H1 (cell line): Measurements from ENCODE around the gene RTP2. TPM values are rescaled to one million over a fixed set of nuclear protein-coding genes. Genes with fewer than 3 reads are reported as not detected.

Experiments
- CTCF ChIA-PET: fragments of 300-600 bp; sonication (Branson Sonifier 250); formaldehyde crosslinking; loops from one replicate; lab custom pipeline; 2021; ENCODE audit not compliant: partially characterized antibody; lab: Charles Lee
- POLR2A ChIA-PET: fragments of 300-600 bp; sonication (Branson Sonifier 250); formaldehyde crosslinking; loops from one replicate; lab custom pipeline; 2021; ENCODE audit warnings: inconsistent platforms; ENCODE audit not compliant: partially characterized antibody; lab: Charles Lee
- DNase-seq, 2 experiments: peaks; one replicate each; pipeline versions ENCODE4 v3.0.0 to v3.0.0-alpha.2; 2010 to 2022; ENCODE audit warnings: low spot score in 2 of 2, low read depth in 1 of 2, mixed read lengths in 1 of 2
- FAIRE-seq: peaks from 2 replicates; lab custom pipeline; 2011; peaks lifted over from hg19 to GRCh38; lab: Jason Lieb, UNC
- H2AFZ ChIP-seq: 2 replicates; pipeline ENCODE4 v1.8.1; 2012; ENCODE audit warnings: low read length, inconsistent platforms
- H2AK5ac ChIP-seq: 2 replicates; pipeline ENCODE4 v1.6.1; 2013; ENCODE audit warnings: low read depth, low read length
- H2BK120ac ChIP-seq: replicated peaks from 2 replicates; pipeline ENCODE3; 2013; ENCODE audit warnings: low read depth, low read length, inconsistent platforms
- H2BK12ac ChIP-seq: 2 replicates; pipeline ENCODE4 v1.6.1; 2013; ENCODE audit warnings: low read depth, low read length
- H2BK15ac ChIP-seq: 2 replicates; pipeline ENCODE4 v1.6.1; 2013; ENCODE audit warnings: low read length
- H2BK20ac ChIP-seq: 2 replicates; pipeline ENCODE4 v1.6.1; 2013; ENCODE audit warnings: low read length
- H2BK5ac ChIP-seq: 2 replicates; pipeline ENCODE4 v1.6.1; 2013; ENCODE audit warnings: low read depth, low read length
- H3K14ac ChIP-seq: 2 replicates; pipeline ENCODE4 v1.6.1; 2013; ENCODE audit warnings: inconsistent platforms; ENCODE audit not compliant: insufficient read length
- H3K18ac ChIP-seq: 2 replicates; pipeline ENCODE4 v1.6.1; 2013; ENCODE audit warnings: low read length; ENCODE audit errors: extremely low read depth
- H3K23ac ChIP-seq: 2 replicates; pipeline ENCODE4 v1.6.1; 2013; ENCODE audit warnings: inconsistent platforms; ENCODE audit not compliant: insufficient read length
- H3K23me2 ChIP-seq: 2 replicates; pipeline ENCODE4 v1.6.1; 2013; ENCODE audit warnings: low read depth, low read length
- H3K27ac ChIP-seq: 2 replicates; pipeline ENCODE4 v1.6.1; 2011; ENCODE audit warnings: low read depth, low read length, inconsistent platforms
- H3K27me3 ChIP-seq, 4 experiments: replicated peaks in 1 of 4; 1 replicate in 1 of 4; 2 replicates in 3 of 4; pipeline versions ENCODE4 v1.6.1 to v1.8.1; 2011 to 2013; ENCODE audit warnings: low read length in 3 of 4, mild to moderate bottlenecking in 3 of 4, inconsistent platforms in 2 of 4, mixed read lengths in 2 of 4, moderate library complexity in 1 of 4; ENCODE audit not compliant: control insufficient read depth in 3 of 4, insufficient read depth in 3 of 4; ENCODE audit errors: extremely low read depth in 1 of 4
- H3K36me3 ChIP-seq, 4 experiments: 2 replicates each; pipeline versions ENCODE4 v1.6.1 to v1.8.1; 2011 to 2013; ENCODE audit warnings: mild to moderate bottlenecking in 4 of 4, low read length in 3 of 4, moderate library complexity in 2 of 4, control low read depth in 1 of 4, inconsistent platforms in 1 of 4; ENCODE audit not compliant: insufficient read depth in 4 of 4, control insufficient read depth in 2 of 4
- H3K4ac ChIP-seq: replicated peaks from 2 replicates; pipeline ENCODE3; 2013; ENCODE audit warnings: low read length, low read depth, mixed read lengths, inconsistent platforms; ENCODE audit not compliant: insufficient read length
- H3K4me1 ChIP-seq, 4 experiments: replicated peaks in 1 of 4; 1 replicate in 1 of 4; 2 replicates in 3 of 4; pipeline versions ENCODE4 v1.6.1 to v1.8.1; 2011 to 2013; ENCODE audit warnings: low read length in 3 of 4, inconsistent platforms in 2 of 4, mixed read lengths in 1 of 4; ENCODE audit not compliant: insufficient read depth in 4 of 4, control insufficient read depth in 3 of 4
- H3K4me2 ChIP-seq, 2 experiments: 2 replicates each; pipeline versions ENCODE4 v1.6.1 to v1.8.1; 2011 to 2013; ENCODE audit warnings: low read depth in 2 of 2, low read length in 2 of 2, control low read depth in 1 of 2, inconsistent platforms in 1 of 2, mild to moderate bottlenecking in 1 of 2; ENCODE audit not compliant: insufficient read depth in 1 of 2
- H3K4me3 ChIP-seq, 4 experiments: fragments of 200-600, 300-600 bp in 1 of 4; sonication (generic), shearing (Covaris generic), sonication (Bioruptor Twin) in 1 of 4; 2 replicates each; pipeline versions ENCODE4 v1.5.1 to v1.8.1; 2011 to 2016; ENCODE audit warnings: low read length in 4 of 4, low read depth in 3 of 4, control low read depth in 2 of 4, inconsistent platforms in 2 of 4, mild to moderate bottlenecking in 2 of 4, mixed read lengths in 1 of 4, moderate library complexity in 1 of 4; ENCODE audit not compliant: insufficient read depth in 2 of 4; ENCODE audit errors: extremely low read depth in 1 of 4
- H3K56ac ChIP-seq: replicated peaks from 2 replicates; pipeline ENCODE3; 2013; ENCODE audit warnings: low read depth, mild to moderate bottlenecking, mixed read lengths, low read length, inconsistent platforms; ENCODE audit not compliant: insufficient read length
- H3K79me1 ChIP-seq: 2 replicates; pipeline ENCODE4 v1.6.1; 2013; ENCODE audit warnings: low read depth, low read length, control low read depth
- H3K79me2 ChIP-seq, 2 experiments: 2 replicates each; pipeline versions ENCODE4 v1.6.1 to v1.8.1; 2012 to 2013; ENCODE audit warnings: low read length in 2 of 2, mild to moderate bottlenecking in 2 of 2, inconsistent platforms in 1 of 2; ENCODE audit not compliant: insufficient read depth in 2 of 2, control insufficient read depth in 1 of 2
- H3K9ac ChIP-seq, 4 experiments: replicated peaks in 1 of 4; 1 replicate in 1 of 4; 2 replicates in 3 of 4; pipeline versions ENCODE4 v1.6.1 to v1.8.1; 2011 to 2013; ENCODE audit warnings: low read depth in 3 of 4, low read length in 3 of 4, control low read depth in 2 of 4, mild to moderate bottlenecking in 2 of 4, moderate library complexity in 2 of 4, inconsistent platforms in 1 of 4; ENCODE audit errors: extremely low read depth in 1 of 4
- H3K9me3 ChIP-seq, 2 experiments: 2 replicates each; pipeline versions ENCODE4 v1.6.1 to v1.8.1; 2012 to 2013; ENCODE audit warnings: mild to moderate bottlenecking in 2 of 2, moderate library complexity in 2 of 2, control low read depth in 1 of 2, inconsistent platforms in 1 of 2, low read depth in 1 of 2, low read length in 1 of 2, mixed read lengths in 1 of 2; ENCODE audit not compliant: insufficient read depth in 2 of 2
- H4K20me1 ChIP-seq, 2 experiments: replicated peaks in 1 of 2; 2 replicates each; pipeline versions ENCODE3 to v1.8.1; 2011 to 2013; ENCODE audit warnings: inconsistent platforms in 2 of 2, low read length in 2 of 2, mild to moderate bottlenecking in 1 of 2; ENCODE audit not compliant: insufficient read depth in 2 of 2, control insufficient read depth in 1 of 2
- H4K5ac ChIP-seq: 2 replicates; pipeline ENCODE4 v1.6.1; 2013; ENCODE audit warnings: low read length, low read depth, mixed read lengths, inconsistent platforms; ENCODE audit not compliant: insufficient read length
- H4K8ac ChIP-seq: 2 replicates; pipeline ENCODE4 v1.8.0; 2013; ENCODE audit warnings: mild to moderate bottlenecking, moderate library complexity, low read length, inconsistent platforms; ENCODE audit not compliant: insufficient read depth; ENCODE audit errors: extremely low read depth
- H4K91ac ChIP-seq: replicated peaks from 2 replicates; pipeline ENCODE3; 2013; ENCODE audit warnings: low read length, mixed read lengths, inconsistent platforms; ENCODE audit not compliant: insufficient read length
- CTBP2 ChIP-seq: IDR thresholded peaks from 2 replicates; pipeline ENCODE4 v1.7.0; 2011; ENCODE audit warnings: borderline replicate concordance, mild to moderate bottlenecking, moderate library complexity, mixed read lengths, low read length; ENCODE audit not compliant: insufficient read depth, insufficient read length
- KDM1A ChIP-seq: fragments of 200-600, 300-600 bp; sonication (generic); IDR thresholded peaks from 2 replicates; pipeline ENCODE4 v1.7.1; 2016; ENCODE audit warnings: mild to moderate bottlenecking, low read length, borderline replicate concordance
- KDM4A ChIP-seq: IDR thresholded peaks from one replicate; pipeline ENCODE4 v1.7.1; 2012; ENCODE audit warnings: low read depth, mild to moderate bottlenecking, moderate library complexity, low read length, inconsistent platforms; ENCODE audit not compliant: severe bottlenecking
- POLR2AphosphoS5 ChIP-seq: IDR thresholded peaks from 2 replicates; pipeline ENCODE4 v1.6.1; 2011; ENCODE audit warnings: low read depth, low read length
- POU5F1 ChIP-seq: IDR thresholded peaks from 2 replicates; pipeline ENCODE4 v1.6.1; 2011; ENCODE audit warnings: low read depth, mild to moderate bottlenecking, low read length, moderate library complexity
- RNF2 ChIP-seq: fragments of 200-900, 300-1000 bp; sonication (generic); IDR thresholded peaks from 2 replicates; pipeline ENCODE4 v1.7.1; 2016; ENCODE audit warnings: borderline replicate concordance, low read depth, mild to moderate bottlenecking, antibody characterized with exemption, low read length; ENCODE audit not compliant: poor library complexity, severe bottlenecking; ENCODE audit errors: missing control alignments
- SP4 ChIP-seq: IDR thresholded peaks from 2 replicates; pipeline ENCODE4 v1.6.1; 2012; ENCODE audit warnings: low read length, inconsistent platforms
- TAF1 ChIP-seq: IDR thresholded peaks from 2 replicates; pipeline ENCODE4 v1.6.1; 2011; ENCODE audit warnings: mild to moderate bottlenecking, low read depth, low read length
- TEAD4 ChIP-seq: IDR thresholded peaks from 2 replicates; pipeline ENCODE4 v1.6.1; 2012; ENCODE audit warnings: low read depth, low read length, inconsistent platforms, mixed read lengths
- WGBS, 2 experiments: shearing (Covaris generic) in 1 of 2; methylation state at CpG; one replicate each; pipeline versions ENCODE4 v1.1.6 to v1.1.7; 2013 to 2015; ENCODE audit warnings: low lambda C conversion rate in 2 of 2, mixed read lengths in 2 of 2, inconsistent platforms in 1 of 2, low coverage in 1 of 2, missing lambda C conversion rate in 1 of 2; ENCODE audit not compliant: insufficient replicate concordance in 2 of 2, insufficient coverage in 1 of 2, insufficient read length in 1 of 2; ENCODE audit errors: extremely low coverage in 1 of 2, missing lambda C conversion rate in 1 of 2; 5-methylcytosine and 5-hydroxymethylcytosine counted together
- long read RNA-seq, 2 experiments: library from RNA in 1 of 2; library from capped mRNA in 1 of 2; stranded (forward); transcript quantifications; one replicate each; pipeline ENCODE4 v2.0.0, GENCODE V29; 2021; ENCODE audit warnings: inconsistent platforms in 1 of 2
- polyA minus RNA-seq, 3 experiments: library from RNA; depleted of rRNA, polyadenylated mRNA; stranded (reverse); fragments of >200 nt; gene quantifications; 1 replicate in 2 of 3; 2 replicates in 1 of 3; pipeline ENCODE4 v1.2.3, GENCODE V29; 2011
- polyA plus RNA-seq, 7 experiments: library from polyadenylated mRNA; depleted of rRNA in 3 of 7; stranded (reverse) in 5 of 7; unstranded in 2 of 7; fragments of >200 nt in 5 of 7; fragments of 200-250 nt in 2 of 7; gene quantifications; 1 replicate in 5 of 7; 2 replicates in 1 of 7; 4 replicates in 1 of 7; pipeline versions ENCODE4 v1.2.1 to v1.2.3, GENCODE V29; 2011 to 2013; ENCODE audit warnings: missing spikeins in 2 of 7, mixed read lengths in 2 of 7
- total RNA-seq: library from RNA; stranded (reverse); fragmentation: NEBNext Ultra II Directional; extraction: Animal tissue kit (Norgen Biotek cat#: 25700); gene quantifications from 2 replicates; pipeline ENCODE4 v1.2.1, GENCODE V29; 2021

The RTP2 gene, protein sequence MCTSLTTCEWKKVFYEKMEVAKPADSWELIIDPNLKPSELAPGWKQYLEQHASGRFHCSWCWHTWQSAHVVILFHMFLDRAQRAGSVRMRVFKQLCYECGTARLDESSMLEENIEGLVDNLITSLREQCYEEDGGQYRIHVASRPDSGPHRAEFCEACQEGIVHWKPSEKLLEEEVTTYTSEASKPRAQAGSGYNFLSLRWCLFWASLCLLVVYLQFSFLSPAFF
- total RNA-seq (not detected in 2 replicates), polyA plus RNA-seq (2011; rRNA removed) (not detected in 2 replicates), polyA minus RNA-seq (2011; rRNA and poly(A)+ RNA removed) (not detected in 2 replicates)
- not detected for polyA plus RNA-seq (2011; cell fraction: cytosol; rRNA removed)
- not detected for polyA plus RNA-seq (2011; cell fraction: nucleus; rRNA removed)
- not detected in 4 replicates for polyA plus RNA-seq (2012, experiment 1 of 2)
- not detected for polyA plus RNA-seq (2012, experiment 2 of 2)
- polyA plus RNA-seq (2013, experiment 1 of 2), result not detected
- not detected for polyA plus RNA-seq (2013, experiment 2 of 2)
- polyA minus RNA-seq (2011; cell fraction: cytosol; rRNA and poly(A)+ RNA removed), result not detected
- not detected for polyA minus RNA-seq (2011; cell fraction: nucleus; rRNA and poly(A)+ RNA removed)
- long read RNA-seq, experiment 1, result 0 reads
- long read RNA-seq, experiment 2, result 0 reads

DNA sequence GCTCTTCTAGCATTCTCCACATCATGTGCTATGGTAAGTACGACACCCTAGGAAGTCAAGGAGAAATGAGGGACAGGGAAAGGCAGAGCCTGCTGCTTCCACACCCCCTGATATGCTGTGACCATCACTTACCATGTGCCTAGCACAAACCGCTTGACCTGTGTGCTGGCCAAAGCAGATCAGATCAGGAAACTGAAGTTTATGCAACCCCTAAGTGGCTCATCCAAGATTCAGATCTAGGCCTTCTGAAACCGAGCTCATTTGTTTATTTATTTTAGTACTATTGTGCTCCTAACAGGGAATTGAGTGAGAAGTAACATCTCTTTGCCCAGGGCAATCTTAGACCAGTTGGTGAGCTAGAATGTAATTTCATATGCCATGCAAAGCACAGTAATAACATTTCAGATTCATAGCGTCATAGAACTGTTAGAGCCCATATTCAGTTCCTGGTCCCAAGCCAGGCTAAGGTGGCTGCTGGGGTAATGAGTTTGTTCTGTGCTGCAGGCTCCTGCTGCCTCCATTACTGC lies at the start of gene RTP2:
Gene RTP2 (minus strand): TSS at position 51 of the 527 bp plus-strand sequence. CDS start 429 bp downstream, outside the sequence.
- ChIA-PET CTCF (interaction anchor here (1.2 to 23.0 kb wide), 8 partner anchors 9 to 470 kb away, joined by 3 to 280 read pairs (median 12); no protein-coding TSS in a partner anchor), POLR2A (no interaction called here)
- no peaks in the 10 kb centered on the region for H3K23me2 ChIP-seq
- no peaks in the 10 kb centered on the region for H4K20me1 ChIP-seq
- H2AFZ ChIP-seq, result no peak within 1 kb of the TSS
- no peak within 1 kb of the TSS for H3K27ac ChIP-seq
- H4K5ac ChIP-seq, result no peak within 1 kb of the TSS
- no peak within 1 kb of the TSS for H2BK15ac ChIP-seq
- H4K91ac ChIP-seq, result no peak within 1 kb of the TSS
- 72% methylated on average over 4 of the region's 4 CpGs; no CpG with 5 or more reads in 1 of the 2 experiments for WGBS, 2 experiments
- TF ChIP-seq KDM1A, result no peak
- TF ChIP-seq SP4, result no peak
- no peak for TF ChIP-seq POU5F1
- TF ChIP-seq TEAD4, result no peak
- TF ChIP-seq KDM4A, result no peak
- TF ChIP-seq RNF2, result no peak
- no peak for TF ChIP-seq POLR2AphosphoS5
- TF ChIP-seq TAF1, result no peak
- no peak for TF ChIP-seq CTBP2
- H3K4me3 ChIP-seq, result no peak within 1 kb of the TSS
- no peak within 1 kb of the TSS for H2AK5ac ChIP-seq
- H3K79me2 ChIP-seq, result no peaks in the 10 kb centered on the region
- no peak within 1 kb of the TSS for H3K56ac ChIP-seq
- DNase-seq (no peak), FAIRE-seq (no peak)
- no peak within 1 kb of the TSS for H4K8ac ChIP-seq
- H3K79me1 ChIP-seq, result no peaks in the 10 kb centered on the region
- H3K9me3 ChIP-seq, result no peaks in the 10 kb centered on the region
- no peaks in the 10 kb centered on the region for H3K27me3 ChIP-seq
- no peak within 1 kb of the TSS for H2BK12ac ChIP-seq
- no peak within 1 kb of the TSS for H3K9ac ChIP-seq
- H2BK120ac ChIP-seq, result no peak within 1 kb of the TSS
- H2BK20ac ChIP-seq, result no peak within 1 kb of the TSS
- no peak within 1 kb of the TSS for H3K4ac ChIP-seq
- no peak within 1 kb of the TSS for H2BK5ac ChIP-seq
- no peak within 1 kb of the TSS for H3K18ac ChIP-seq
- no peaks in the 10 kb centered on the region for H3K36me3 ChIP-seq
- no peak within 1 kb of the TSS for H3K4me2 ChIP-seq
- no peaks in the 10 kb centered on the region for H3K4me1 ChIP-seq
- no peak within 1 kb of the TSS for H3K14ac ChIP-seq
- no peak within 1 kb of the TSS for H3K23ac ChIP-seq
